ENCODE results near the gene TMEM132C.

The TMEM132C gene

GRCh38 chr12:128288896-128289295, 21.9 kb downstream of the TMEM132C start:
- TF ChIP-seq CREB1 (IDR thresholded peaks at IDR 0.05; ENCODE audit: low read depth) = no peak
- TF ChIP-seq CEBPB (IDR thresholded peaks at IDR 0.05) = no peak
- no peak for TF ChIP-seq TCF12 (IDR thresholded peaks at IDR 0.05; ENCODE audit: low read depth)
- TF ChIP-seq TEAD4 (IDR thresholded peaks at IDR 0.05) = no peak
- no peak for TF ChIP-seq EGR1 (IDR thresholded peaks at IDR 0.05)
- no peak for TF ChIP-seq ZBTB7A (IDR thresholded peaks at IDR 0.05; ENCODE audit: low read depth)
- TF ChIP-seq TAF1 (IDR thresholded peaks at IDR 0.05; ENCODE audit: low read depth) = no peak
- TF ChIP-seq USF1 (IDR thresholded peaks at IDR 0.05) = no peak
- TF ChIP-seq REST (IDR thresholded peaks at IDR 0.05; ENCODE audit: low read depth) = no peak
- TF ChIP-seq NFIC (IDR thresholded peaks at IDR 0.05) = no peak
- TF ChIP-seq YY1 (IDR thresholded peaks at IDR 0.05; ENCODE audit: low read depth) = no peak
- no peak for TF ChIP-seq MAX (IDR thresholded peaks at IDR 0.05)
- TF ChIP-seq EP300 (IDR thresholded peaks at IDR 0.05; ENCODE audit: borderline replicate concordance) = no peak
- no peak for TF ChIP-seq FOXM1 (IDR thresholded peaks at IDR 0.05; ENCODE audit: borderline replicate concordance, low read depth)
- no peak for TF ChIP-seq RAD21 (IDR thresholded peaks at IDR 0.05; ENCODE audit: low read depth)

GRCh38 chr12:128290938-128291337, 24.0 kb downstream of the TMEM132C start:
- TF ChIP-seq CREB1 (IDR thresholded peaks at IDR 0.05; ENCODE audit: low read depth) = no peak
- no peak for TF ChIP-seq YY1 (IDR thresholded peaks at IDR 0.05; ENCODE audit: low read depth)
- TF ChIP-seq NFIC (IDR thresholded peaks at IDR 0.05) = no peak
- TF ChIP-seq CEBPB (IDR thresholded peaks at IDR 0.05) = no peak
- no peak for TF ChIP-seq REST (IDR thresholded peaks at IDR 0.05; ENCODE audit: low read depth)
- TF ChIP-seq TEAD4 (IDR thresholded peaks at IDR 0.05) = no peak
- no peak for TF ChIP-seq EGR1 (IDR thresholded peaks at IDR 0.05)
- no peak for TF ChIP-seq TCF12 (IDR thresholded peaks at IDR 0.05; ENCODE audit: low read depth)
- TF ChIP-seq RAD21 (IDR thresholded peaks at IDR 0.05; ENCODE audit: low read depth) = no peak
- TF ChIP-seq ZBTB7A (IDR thresholded peaks at IDR 0.05; ENCODE audit: low read depth) = no peak
- TF ChIP-seq EP300 (IDR thresholded peaks at IDR 0.05; ENCODE audit: borderline replicate concordance) = no peak
- TF ChIP-seq FOXM1 (IDR thresholded peaks at IDR 0.05; ENCODE audit: borderline replicate concordance, low read depth) = no peak
- no peak for TF ChIP-seq USF1 (IDR thresholded peaks at IDR 0.05)
- TF ChIP-seq MAX (IDR thresholded peaks at IDR 0.05) = no peak
- no peak for TF ChIP-seq TAF1 (IDR thresholded peaks at IDR 0.05; ENCODE audit: low read depth)

GRCh38 chr12:128298091-128298748, 31.2 kb downstream of the TMEM132C start:
- TF ChIP-seq EP300 (IDR thresholded peaks at IDR 0.05; ENCODE audit: borderline replicate concordance) (no peak), TCF12 (IDR thresholded peaks at IDR 0.05; ENCODE audit: low read depth) (no peak), YY1 (IDR thresholded peaks at IDR 0.05; ENCODE audit: low read depth) (no peak), CREB1 (IDR thresholded peaks at IDR 0.05; ENCODE audit: low read depth) (no peak), CEBPB (IDR thresholded peaks at IDR 0.05) (no peak), REST (IDR thresholded peaks at IDR 0.05; ENCODE audit: low read depth) (no peak), TEAD4 (IDR thresholded peaks at IDR 0.05) (no peak), TAF1 (IDR thresholded peaks at IDR 0.05; ENCODE audit: low read depth) (no peak)

GRCh38 chr12:128305336-128305892, 38.4 kb downstream of the TMEM132C start:
- TF ChIP-seq EP300 (IDR thresholded peaks at IDR 0.05; ENCODE audit: borderline replicate concordance) = no peak
- no peak for TF ChIP-seq CREB1 (IDR thresholded peaks at IDR 0.05; ENCODE audit: low read depth)
- no peak for TF ChIP-seq TAF1 (IDR thresholded peaks at IDR 0.05; ENCODE audit: low read depth)
- no peak for TF ChIP-seq CEBPB (IDR thresholded peaks at IDR 0.05)

Measured in Ishikawa (cell line).